NCI-H1048 (cell line): ENCODE results near the gene UGT1A8.
"Not testable (repeated sequence)": the region's sequence is repeated elsewhere in the genome, so short reads cannot be mapped to it uniquely, and the experiment has no call there.

Experiments
- DNase-seq: peaks from one replicate; lab custom pipeline; 2025; lab: John Stamatoyannopoulos, UW

Gene UGT1A8

GRCh38 chr2:233718552-233718951 lies 101.1 kb downstream of the UGT1A8 start, which contains the start of gene UGT1A4:
UGT1A4 (plus strand) TSS chr2:233718736; CDS start chr2:233718821, 85 bp downstream.
- DNase-seq: no peak

DNA sequence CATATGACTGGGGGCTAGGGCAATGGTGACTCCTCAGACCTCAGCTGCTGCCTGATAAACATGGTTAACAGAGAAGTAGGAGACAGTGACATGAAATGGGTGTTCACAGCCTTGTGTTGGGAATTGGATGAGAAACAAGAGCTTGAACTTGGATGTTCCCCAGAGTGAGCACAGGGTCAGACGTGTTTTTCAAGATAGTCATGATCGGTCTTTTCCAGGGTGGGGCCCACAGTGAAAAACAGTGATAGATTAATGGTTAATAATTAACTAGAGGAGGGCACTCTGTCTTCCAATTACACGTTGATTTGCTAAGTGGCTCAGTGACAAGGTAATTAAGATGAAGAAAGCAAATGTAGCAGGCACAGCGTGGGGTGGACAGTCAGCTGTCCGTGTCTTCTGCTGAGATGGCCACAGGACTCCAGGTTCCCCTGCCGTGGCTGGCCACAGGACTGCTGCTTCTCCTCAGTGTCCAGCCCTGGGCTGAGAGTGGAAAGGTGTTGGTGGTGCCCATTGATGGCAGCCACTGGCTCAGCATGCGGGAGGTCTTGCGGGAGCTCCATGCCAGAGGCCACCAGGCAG lies 111.4 kb downstream of the UGT1A8 start, which contains the start of gene UGT1A3:
TSS of gene UGT1A3 (plus strand) at position 320 of the 579 bp plus-strand sequence. CDS start at position 405, 85 bp downstream.
- no peak for DNase-seq

DNA sequence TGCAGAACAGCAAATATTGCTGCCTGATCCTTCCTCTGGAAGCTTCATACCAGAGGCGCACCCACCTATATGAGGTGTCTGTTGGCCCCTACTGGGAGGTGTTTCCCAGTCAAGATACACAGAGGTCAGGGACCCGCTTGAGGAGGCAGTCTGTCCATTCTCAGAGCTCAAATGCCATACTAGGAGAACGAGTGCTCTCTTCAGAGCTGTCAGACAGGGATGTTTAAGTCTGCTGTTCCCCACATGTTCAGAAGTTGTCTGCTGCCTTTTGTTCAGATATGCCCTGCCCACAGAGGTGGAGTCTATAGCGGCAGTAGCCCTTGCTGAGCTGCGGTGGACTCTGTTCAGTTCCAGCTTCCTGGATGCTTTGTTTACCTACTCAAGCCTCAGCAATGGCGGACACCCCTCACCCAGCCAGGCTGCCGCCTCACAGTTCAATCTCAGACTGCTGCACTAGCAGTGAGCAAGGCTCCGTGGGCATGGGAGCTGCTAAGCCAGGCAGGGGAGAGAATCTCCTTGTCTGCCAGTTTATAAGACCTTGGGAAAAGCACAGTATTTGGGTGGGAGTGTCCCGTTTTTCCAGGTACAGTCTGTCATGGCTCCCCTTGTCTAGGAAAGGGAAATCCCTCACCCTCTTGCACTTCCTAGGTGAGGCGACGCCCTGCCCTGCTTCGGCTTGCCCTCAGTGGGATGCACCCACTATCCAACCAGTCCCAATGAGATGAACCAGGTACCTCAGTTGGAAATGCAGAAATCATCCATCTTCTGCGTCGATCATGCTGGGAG lies 119.6 kb downstream of the UGT1A8 start:
- DNase-seq: not testable (repeated sequence)

- DNase-seq: no peak
Observed at GRCh38 chr2:233740870-233741269, 123.4 kb downstream of the UGT1A8 start.

- no peak for DNase-seq
Observed at GRCh38 chr2:233743464-233744259, 126.2 kb downstream of the UGT1A8 start.

- no peak for DNase-seq
Observed at GRCh38 chr2:233745073-233745755, 127.8 kb downstream of the UGT1A8 start.

- DNase-seq: not testable (repeated sequence)
Observed at GRCh38 chr2:233745838-233746237, 128.4 kb downstream of the UGT1A8 start.

DNA sequence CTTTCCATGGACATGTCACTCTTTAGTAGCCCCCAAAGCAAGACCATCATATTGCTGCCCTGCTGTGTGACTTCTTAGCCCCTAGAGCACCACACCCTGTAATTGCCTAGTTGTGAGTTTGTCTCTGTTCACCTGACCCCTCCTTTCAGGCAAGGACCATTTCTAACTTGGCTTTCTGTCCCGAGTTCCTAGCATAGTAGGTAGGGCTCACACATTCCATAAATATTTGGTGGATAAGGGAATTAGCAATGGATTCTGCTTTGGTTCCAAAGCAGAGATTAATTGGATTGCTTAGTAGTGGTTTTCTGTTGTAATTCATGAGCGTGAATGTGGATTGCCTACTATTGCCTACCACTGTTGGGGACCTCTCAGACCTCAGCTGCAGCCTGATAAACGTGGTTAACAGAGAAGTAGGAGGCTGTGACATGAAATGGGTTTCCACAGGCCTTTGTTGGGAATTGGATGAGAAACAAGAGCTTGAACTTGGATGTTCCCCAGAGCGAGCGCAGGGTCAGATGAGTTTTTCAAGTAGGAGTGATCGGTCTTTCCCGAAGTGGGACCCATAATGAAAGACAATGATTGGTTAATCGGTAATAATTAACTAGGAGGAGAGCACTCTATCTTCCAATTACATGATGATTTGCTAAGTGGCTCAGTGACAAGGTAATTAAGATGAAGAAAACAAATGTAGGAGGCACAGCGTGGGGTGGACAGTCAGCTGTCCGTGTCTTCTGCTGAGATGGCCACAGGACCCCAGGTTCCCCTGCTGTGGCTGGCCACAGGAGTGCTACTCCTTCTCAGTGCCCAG lies 129.2 kb downstream of the UGT1A8 start:
- no peak for DNase-seq

DNA sequence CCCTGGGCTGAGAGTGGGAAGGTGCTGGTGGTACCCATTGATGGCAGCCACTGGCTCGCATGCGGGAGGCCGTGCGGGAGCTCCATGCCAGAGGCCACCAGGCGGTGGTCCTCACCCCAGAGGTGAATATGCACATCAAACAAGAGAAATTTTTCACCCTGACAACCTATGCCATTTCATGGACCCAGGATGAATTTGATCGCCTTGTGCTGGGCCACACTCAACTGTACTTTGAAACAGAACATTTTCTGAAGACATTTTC lies 129.8 kb downstream of the UGT1A8 start:
- no peak for DNase-seq

DNA sequence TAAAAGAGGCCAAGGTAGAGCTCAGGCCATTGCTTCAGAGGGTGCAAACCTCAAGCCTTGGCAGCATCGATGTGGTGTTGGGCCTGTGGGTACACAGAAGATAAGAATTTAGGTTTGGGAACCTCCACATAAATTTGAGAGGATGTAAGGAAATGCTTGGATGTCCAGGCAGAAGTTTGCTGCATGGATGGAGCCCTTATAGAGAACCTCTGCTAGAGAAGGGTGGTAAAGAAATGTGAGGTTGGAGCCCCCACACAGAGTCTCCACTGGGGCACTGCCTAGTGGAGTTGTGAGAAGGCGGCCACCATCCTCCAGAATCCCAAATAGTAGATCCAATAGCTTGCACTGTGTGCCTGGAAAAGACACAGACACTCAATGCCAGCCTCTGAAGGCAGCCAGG lies 133.3 kb downstream of the UGT1A8 start:
- not testable (repeated sequence) for DNase-seq

- DNase-seq: not testable (repeated sequence)
Observed at GRCh38 chr2:233751212-233752009, 134.0 kb downstream of the UGT1A8 start.

DNA sequence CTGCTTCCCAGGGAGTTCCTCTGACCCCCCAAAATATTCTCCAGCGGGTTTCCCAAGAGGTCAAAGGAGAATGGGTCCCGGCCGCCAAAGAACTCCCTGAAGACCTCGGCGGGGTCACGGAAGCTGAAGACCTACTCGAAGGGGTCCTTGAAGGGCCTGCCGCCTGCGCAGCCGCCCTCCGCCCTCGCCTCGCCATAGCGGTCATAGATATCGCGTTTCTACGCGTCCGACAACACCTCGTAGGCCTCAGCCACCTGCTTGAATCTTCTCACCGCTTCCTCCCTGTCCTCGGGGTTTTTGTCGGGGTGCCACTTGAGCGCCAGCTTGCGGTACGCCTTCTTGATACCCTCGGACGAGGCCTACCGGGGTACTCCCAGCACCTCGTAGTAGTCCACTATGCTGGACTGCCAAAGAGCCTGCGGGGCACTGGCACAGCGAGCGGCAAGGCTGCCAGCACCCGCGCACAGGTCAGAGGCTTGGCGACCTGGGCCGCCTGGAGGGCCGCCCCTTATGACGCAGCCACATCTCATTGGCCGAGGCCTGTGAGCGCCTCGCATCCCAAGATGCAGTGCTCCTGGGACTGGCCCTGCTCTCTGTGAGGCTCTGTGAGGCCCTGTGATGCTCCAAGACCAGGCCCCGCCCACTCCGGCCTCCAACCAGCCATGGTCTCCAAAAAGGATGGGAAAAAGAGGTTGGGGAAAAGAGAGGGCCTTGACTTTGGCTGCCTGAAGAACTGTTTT lies 137.6 kb downstream of the UGT1A8 start:
- no peak for DNase-seq

GRCh38 chr2:233756429-233757081 lies 139.1 kb downstream of the UGT1A8 start:
- DNase-seq: no peak

GRCh38 chr2:233758141-233758540 lies 140.7 kb downstream of the UGT1A8 start:
- no peak for DNase-seq

- no peak for DNase-seq
Observed at GRCh38 chr2:233758849-233759248, 141.4 kb downstream of the UGT1A8 start.

DNA sequence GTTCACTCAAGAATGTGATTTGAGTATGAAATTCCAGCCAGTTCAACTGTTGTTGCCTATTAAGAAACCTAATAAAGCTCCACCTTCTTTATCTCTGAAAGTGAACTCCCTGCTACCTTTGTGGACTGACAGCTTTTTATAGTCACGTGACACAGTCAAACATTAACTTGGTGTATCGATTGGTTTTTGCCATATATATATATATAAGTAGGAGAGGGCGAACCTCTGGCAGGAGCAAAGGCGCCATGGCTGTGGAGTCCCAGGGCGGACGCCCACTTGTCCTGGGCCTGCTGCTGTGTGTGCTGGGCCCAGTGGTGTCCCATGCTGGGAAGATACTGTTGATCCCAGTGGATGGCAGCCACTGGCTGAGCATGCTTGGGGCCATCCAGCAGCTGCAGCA lies 142.6 kb downstream of the UGT1A8 start, which contains the start of gene UGT1A1:
TSS of gene UGT1A1 (plus strand) at position 228 of the 400 bp plus-strand sequence. CDS start at position 246, 18 bp downstream.
- no peak for DNase-seq

GRCh38 chr2:233761040-233761769 lies 143.8 kb downstream of the UGT1A8 start:
- no peak for DNase-seq

GRCh38 chr2:233764264-233764663 lies 146.8 kb downstream of the UGT1A8 start:
- DNase-seq: no peak
